ENCODE data around the gene MYO7B.
"Not testable (repeated sequence)": the region's sequence is repeated elsewhere in the genome, so short reads cannot be mapped to it uniquely, and the experiment has no call there.

MYO7B gene

GRCh38 chr2:127520424-127520823, 15.1 kb upstream of the MYO7B start:
- Histone ChIP-seq H3K4me2 (no peak overlapping the region), H3K36me3 (peaks cover 90% of the 10 kb centered on the region)
- no peak for TF ChIP-seq Cebpa-rat (IDR thresholded peaks at IDR 0.05)

DNA sequence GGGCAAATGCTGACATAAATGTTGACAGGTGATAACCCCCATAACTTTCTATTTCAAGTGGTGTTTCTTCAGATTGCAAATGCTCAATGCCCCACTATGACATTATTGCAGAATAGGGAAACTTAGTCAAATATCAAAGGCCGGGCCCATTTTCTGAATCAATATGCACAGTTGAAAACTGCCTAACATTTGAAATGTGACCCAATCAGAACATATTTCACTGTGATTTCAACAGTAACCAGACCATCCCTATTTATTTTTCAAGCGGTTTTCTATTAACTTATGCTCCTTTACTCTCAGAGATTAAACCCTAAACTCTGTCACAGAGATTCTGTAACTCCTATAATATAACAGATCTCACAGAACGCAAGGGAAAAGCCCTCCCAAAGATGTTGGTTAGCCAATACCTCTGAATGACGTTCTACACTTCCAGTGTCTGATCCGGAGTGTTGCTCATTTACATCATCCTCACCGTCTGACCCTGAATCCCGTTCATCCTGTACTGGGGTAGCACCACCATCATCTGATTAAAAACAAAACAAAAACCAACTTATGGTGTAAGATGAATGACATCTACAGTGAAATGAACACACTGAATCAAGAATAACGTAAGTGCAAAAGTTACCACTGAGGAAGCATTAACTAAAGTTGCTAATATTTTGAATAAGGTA, 12.1 kb upstream of the MYO7B start:
- TF ChIP-seq Cebpa-rat (IDR thresholded peaks at IDR 0.05), result no peak
- Histone ChIP-seq H4K20me1 (peaks cover 59% of the 10 kb centered on the region), H3K27ac (no peak overlapping the region), H3K27me3 (no peaks in the 10 kb centered on the region), H3K4me2 (no peak overlapping the region), H3K36me3 (peaks cover 60% of the 10 kb centered on the region), H3K9ac (no peak overlapping the region), H3K4me1 (peaks cover 32% of the 10 kb centered on the region), H3K9me3 (no peaks in the 10 kb centered on the region), H3K4me3 (no peak overlapping the region)

More at GRCh38 chr2:127520424-127520823, 15.1 kb upstream of the MYO7B start:
- Histone ChIP-seq H3K27me3 (no peaks in the 10 kb centered on the region), H3K4me1 (peaks cover 31% of the 10 kb centered on the region), H3K4me3 (no peak overlapping the region), H3K9ac (no peak overlapping the region), H3K9me3 (peaks cover 6% of the 10 kb centered on the region), H3K27ac (no peak overlapping the region), H4K20me1 (peaks cover 88% of the 10 kb centered on the region)

- H3K27ac ChIP-seq, H3K4me3 ChIP-seq, H3K9ac ChIP-seq, H3K9me3 ChIP-seq, H3K27me3 ChIP-seq: not testable (repeated sequence)
- peaks cover 52% of the 10 kb centered on the region for H4K20me1 ChIP-seq
- peak overlapping the region; percentile 36 for H3K4me2 ChIP-seq
- H3K36me3 ChIP-seq, result peaks cover 52% of the 10 kb centered on the region
- peaks cover 36% of the 10 kb centered on the region for H3K4me1 ChIP-seq
Measured at GRCh38 chr2:127524198-127524834, 11.2 kb upstream of the MYO7B start.

DNA sequence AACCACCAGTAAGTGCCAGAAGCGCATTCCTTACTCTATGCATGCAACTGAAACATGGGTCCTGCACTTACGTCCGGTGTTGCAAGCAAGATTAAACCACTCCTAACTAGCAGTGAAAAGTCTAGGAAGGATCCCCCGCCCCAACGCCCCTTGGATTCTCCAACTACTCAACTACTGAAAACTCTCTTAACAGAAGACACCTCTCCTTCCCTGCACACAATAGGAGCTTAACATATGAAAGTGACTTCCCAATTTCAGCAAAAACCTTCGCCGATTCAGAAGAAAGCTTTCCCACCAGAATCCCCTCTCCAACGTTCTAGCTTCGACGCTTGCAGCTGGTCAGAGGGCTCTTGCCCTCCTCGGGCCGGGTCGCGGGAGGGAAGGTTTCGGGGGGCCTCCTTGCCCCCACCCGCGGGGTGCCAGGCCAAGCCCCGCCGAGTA, 9.8 kb upstream of the MYO7B start:
- no peak for TF ChIP-seq Cebpa-rat (IDR thresholded peaks at IDR 0.05)
- peaks cover 38% of the 10 kb centered on the region for H4K20me1 ChIP-seq
- peak overlapping the region; percentile 98 for H3K9ac ChIP-seq
- peaks cover 36% of the 10 kb centered on the region for H3K4me1 ChIP-seq
- H3K4me2 ChIP-seq, result peak overlapping the region; percentile 94
- no peaks in the 10 kb centered on the region for H3K27me3 ChIP-seq
- peak overlapping the region; percentile 97 for H3K4me3 ChIP-seq
- peak overlapping the region; percentile 96 for H3K27ac ChIP-seq
- H3K9me3 ChIP-seq, result peaks cover 4% of the 10 kb centered on the region; the same call in 1 of the 2 replicates
- H3K36me3 ChIP-seq, result peaks cover 38% of the 10 kb centered on the region

- peaks cover 32% of the 10 kb centered on the region for H3K36me3 ChIP-seq
Measured at GRCh38 chr2:127526132-127527000, 9.1 kb upstream of the MYO7B start, which contains the start of gene IWS1. Gene IWS1, minus strand, starts transcription at chr2:127526489. Its CDS starts 281 bp downstream, at chr2:127526208.

DNA sequence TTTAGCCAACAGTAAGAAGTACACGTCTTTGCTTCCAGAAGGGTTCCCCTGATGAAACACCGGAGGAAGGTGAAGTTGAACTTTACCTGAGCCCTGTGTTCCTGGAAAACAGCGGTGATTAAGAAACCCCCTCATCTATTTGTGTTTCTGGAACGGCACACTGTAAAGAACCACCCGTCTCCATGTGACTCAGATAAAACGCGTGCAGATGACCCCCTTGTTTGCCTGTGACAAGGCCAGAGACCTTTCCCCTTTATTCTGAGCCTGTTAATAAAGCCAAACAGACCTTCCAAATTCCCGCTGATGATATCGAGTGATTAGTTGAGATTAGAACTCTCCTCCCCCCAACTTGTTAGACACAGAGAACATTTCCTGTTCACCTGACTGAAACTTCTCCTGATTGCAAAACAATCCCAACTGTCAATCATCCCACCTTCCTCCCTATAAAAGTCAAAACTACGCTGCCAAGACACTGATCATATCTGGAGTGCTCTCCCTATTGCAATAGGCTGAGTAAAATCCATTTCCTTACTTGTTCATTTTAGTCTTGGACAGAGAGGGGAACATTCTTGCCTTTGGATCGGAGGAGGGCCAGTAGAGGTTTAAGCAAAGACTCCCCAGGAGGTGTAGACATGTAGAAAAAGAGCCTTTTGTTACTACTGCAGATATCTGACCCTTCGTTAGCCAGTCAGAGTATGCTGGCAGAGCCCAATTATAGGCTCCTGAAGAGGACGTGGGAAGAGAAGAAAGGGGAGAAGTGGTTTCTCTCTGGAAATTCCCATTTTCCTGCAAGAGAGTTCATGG, 8.3 kb upstream of the MYO7B start:
- Histone ChIP-seq H3K27ac (peak overlapping the region; percentile 96), H3K36me3 (peaks cover 24% of the 10 kb centered on the region), H4K20me1 (peaks cover 23% of the 10 kb centered on the region; the same call in 1 of the 2 replicates), H3K4me1 (peaks cover 36% of the 10 kb centered on the region), H3K9ac (peak overlapping the region; percentile 98), H3K4me3 (peak overlapping the region; percentile 97), H3K4me2 (peak overlapping the region; percentile 89), H3K27me3 (no peaks in the 10 kb centered on the region), H3K9me3 (peaks cover 4% of the 10 kb centered on the region; the same call in 1 of the 2 replicates)
- TF ChIP-seq Cebpa-rat (IDR thresholded peaks at IDR 0.05), result no peak

More at GRCh38 chr2:127526132-127527000, 9.1 kb upstream of the MYO7B start, which contains the start of gene IWS1:
- Histone ChIP-seq H3K9me3 (peaks cover 4% of the 10 kb centered on the region; the same call in 1 of the 2 replicates), H3K4me2 (peak within 1 kb of the TSS; percentile 94), H3K27ac (peak within 1 kb of the TSS; percentile 96), H4K20me1 (peaks cover 31% of the 10 kb centered on the region), H3K4me1 (peaks cover 36% of the 10 kb centered on the region), H3K27me3 (no peaks in the 10 kb centered on the region), H3K4me3 (peak within 1 kb of the TSS; percentile 97), H3K9ac (peak within 1 kb of the TSS; percentile 98)
- TF ChIP-seq Cebpa-rat (IDR thresholded peaks at IDR 0.05), result no peak

- no peaks in the 10 kb centered on the region for H3K27me3 ChIP-seq
- H3K36me3 ChIP-seq, result peaks cover 11% of the 10 kb centered on the region
Measured at GRCh38 chr2:127528487-127528886, 7.0 kb upstream of the MYO7B start.

DNA sequence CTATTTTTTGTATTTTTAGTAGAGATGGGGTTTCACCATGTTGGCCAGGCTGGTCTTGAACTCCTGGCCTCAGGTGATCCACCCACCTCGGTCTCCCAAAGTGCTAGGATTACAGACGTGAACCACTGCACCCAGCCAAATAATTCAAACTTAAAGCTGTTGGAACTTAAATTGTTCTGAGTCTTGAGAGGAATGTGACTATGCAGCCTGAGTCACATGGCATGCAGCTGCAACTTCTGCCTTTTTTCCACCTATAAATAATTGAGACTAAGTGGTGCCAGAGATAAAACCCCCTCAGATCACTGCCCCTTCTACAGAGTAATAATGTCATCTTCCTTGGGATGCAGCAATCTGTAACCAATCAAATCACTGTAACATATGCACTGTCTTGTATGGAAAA, 6.1 kb upstream of the MYO7B start:
- not testable (repeated sequence) for H3K4me3 ChIP-seq, H3K27me3 ChIP-seq, H3K36me3 ChIP-seq, H3K4me2 ChIP-seq, H3K27ac ChIP-seq, H3K9me3 ChIP-seq, H3K9ac ChIP-seq, H4K20me1 ChIP-seq
- H3K4me1 ChIP-seq, result peaks cover 27% of the 10 kb centered on the region

More at GRCh38 chr2:127528487-127528886, 7.0 kb upstream of the MYO7B start:
- no peak overlapping the region for H3K4me3 ChIP-seq
- H3K4me1 ChIP-seq, result peaks cover 36% of the 10 kb centered on the region
- H3K27ac ChIP-seq, result no peak overlapping the region
- H4K20me1 ChIP-seq, result peaks cover 12% of the 10 kb centered on the region; the same call in 1 of the 2 replicates
- no peak for TF ChIP-seq Cebpa-rat (IDR thresholded peaks at IDR 0.05)
- H3K9me3 ChIP-seq, result peaks cover 4% of the 10 kb centered on the region; the same call in 1 of the 2 replicates
- no peak overlapping the region for H3K4me2 ChIP-seq
- H3K9ac ChIP-seq, result no peak overlapping the region

Data from BLaER1 (cell line).